Lower leg skin (tissue), 4 donors: ENCODE data around the gene LRRC8B. TPM values are rescaled to one million over a fixed set of nuclear protein-coding genes. Genes with fewer than 3 reads are reported as not detected.

Source experiments
- DNase-seq, 2 donors: peaks; one replicate each; pipeline ENCODE4 v3.0.0-alpha.2; 2019; ENCODE audit warnings: low spot score in 2 of 2
- H3K4me3 ChIP-seq: fragments of 200-600 bp; sonication (generic); 2 replicates; pipeline ENCODE4 v1.5.1; 2017; ENCODE audit warnings: mild to moderate bottlenecking, low read depth; ENCODE audit not compliant: poor library complexity, severe bottlenecking
- POLR2A ChIP-seq, 2 donors: fragments of 450-650 bp; IDR thresholded peaks; one replicate each; pipeline ENCODE4 v1.6.1; 2016 to 2017; ENCODE audit warnings: antibody characterized with exemption in 2 of 2, mild to moderate bottlenecking in 1 of 2, moderate library complexity in 1 of 2
- WGBS, 2 donors: methylation state at CpG; one replicate each; pipeline ENCODE4 v1.1.5; 2018; 5-methylcytosine and 5-hydroxymethylcytosine counted together
- intact Hi-C: fragments of 100-400 bp; cut with DNase I; formaldehyde crosslinking; loops from one replicate; pipeline ENCODE4 v1.15.0; 2023; ENCODE audit warnings: low total_unique reads
- total RNA-seq, 4 donors: library from RNA; depleted of rRNA; stranded (reverse); fragments of >200 nt; gene quantifications; one replicate each; pipeline ENCODE4 v1.1.0, GENCODE V29; 2016
- TF ChIP-seq, protein P1 (sequence below), 3 donors: fragments of 450-650 bp; IDR thresholded peaks; one replicate each; pipeline ENCODE4 v1.5.1; 2016; ENCODE audit warnings: antibody characterized with exemption in 3 of 3, mild to moderate bottlenecking in 3 of 3, moderate library complexity in 2 of 3

The LRRC8B gene
- total RNA-seq, 4 donors from 2014 or later: 12.2 to 26.2 (median 13.1) TPM

GRCh38 chr1:89578151-89578550 lies 53.5 kb downstream of the LRRC8B start:
- intact Hi-C loops: no loop called here
- H3K4me3 ChIP-seq: no peak overlapping the region
- WGBS, 2 donors: 71 to 84% methylated on average over 1 of the region's 1 CpG
- DNase-seq: no peak
- TF ChIP-seq, protein P1, sequence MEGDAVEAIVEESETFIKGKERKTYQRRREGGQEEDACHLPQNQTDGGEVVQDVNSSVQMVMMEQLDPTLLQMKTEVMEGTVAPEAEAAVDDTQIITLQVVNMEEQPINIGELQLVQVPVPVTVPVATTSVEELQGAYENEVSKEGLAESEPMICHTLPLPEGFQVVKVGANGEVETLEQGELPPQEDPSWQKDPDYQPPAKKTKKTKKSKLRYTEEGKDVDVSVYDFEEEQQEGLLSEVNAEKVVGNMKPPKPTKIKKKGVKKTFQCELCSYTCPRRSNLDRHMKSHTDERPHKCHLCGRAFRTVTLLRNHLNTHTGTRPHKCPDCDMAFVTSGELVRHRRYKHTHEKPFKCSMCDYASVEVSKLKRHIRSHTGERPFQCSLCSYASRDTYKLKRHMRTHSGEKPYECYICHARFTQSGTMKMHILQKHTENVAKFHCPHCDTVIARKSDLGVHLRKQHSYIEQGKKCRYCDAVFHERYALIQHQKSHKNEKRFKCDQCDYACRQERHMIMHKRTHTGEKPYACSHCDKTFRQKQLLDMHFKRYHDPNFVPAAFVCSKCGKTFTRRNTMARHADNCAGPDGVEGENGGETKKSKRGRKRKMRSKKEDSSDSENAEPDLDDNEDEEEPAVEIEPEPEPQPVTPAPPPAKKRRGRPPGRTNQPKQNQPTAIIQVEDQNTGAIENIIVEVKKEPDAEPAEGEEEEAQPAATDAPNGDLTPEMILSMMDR (IDR thresholded peaks at IDR 0.05): no peak
- TF ChIP-seq POLR2A (IDR thresholded peaks at IDR 0.05): no peak

- no peak overlapping the region for H3K4me3 ChIP-seq
- DNase-seq: no peak
- intact Hi-C loops: no loop called here
- TF ChIP-seq, protein P1 (IDR thresholded peaks at IDR 0.05): no peak
- TF ChIP-seq POLR2A (IDR thresholded peaks at IDR 0.05): no peak
- 82 to 98% methylated on average over 2 of the region's 2 CpGs for WGBS, 2 donors
These were observed 54.5 kb downstream of the LRRC8B start for GRCh38 chr1:89578946-89579684.

- H3K4me3 ChIP-seq: no peak overlapping the region
- no peak for DNase-seq
- no peak for TF ChIP-seq POLR2A (IDR thresholded peaks at IDR 0.05)
- TF ChIP-seq, protein P1 (IDR thresholded peaks at IDR 0.05): no peak
- 96 to 97% methylated on average over 7 of the region's 7 CpGs for WGBS, 2 donors
- intact Hi-C loops: no loop called here
These were observed 55.4 kb downstream of the LRRC8B start for GRCh38 chr1:89580036-89580435.

DNA sequence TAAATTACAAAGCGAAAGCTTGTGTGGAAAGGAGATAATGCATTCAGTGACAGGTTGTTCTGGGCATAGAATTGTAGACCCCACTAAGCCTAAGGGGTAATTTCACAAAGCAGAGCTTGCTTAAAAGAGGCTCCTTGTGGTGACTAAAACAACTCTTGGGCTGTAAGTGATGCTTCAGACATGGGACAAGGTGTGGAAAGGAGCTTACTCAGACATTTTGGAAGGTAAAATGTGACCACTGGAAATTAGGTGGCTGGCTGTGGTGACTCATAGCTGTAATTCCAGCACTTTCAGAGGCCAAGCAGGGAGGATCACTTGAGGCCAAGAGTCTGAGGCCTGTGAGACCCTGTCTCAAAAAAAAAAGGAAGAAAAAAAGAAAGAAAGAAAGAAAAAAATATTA lies 57.2 kb downstream of the LRRC8B start:
- TF ChIP-seq, protein P1 (IDR thresholded peaks at IDR 0.05): no peak
- no peak for TF ChIP-seq POLR2A (IDR thresholded peaks at IDR 0.05)
- 97 to 98% methylated on average over 1 of the region's 1 CpG for WGBS, 2 donors

GRCh38 chr1:89582571-89582970 lies 57.9 kb downstream of the LRRC8B start:
- 95 to 96% methylated on average over 9 of the region's 9 CpGs for WGBS, 2 donors
- intact Hi-C loops: no loop called here
- TF ChIP-seq POLR2A (IDR thresholded peaks at IDR 0.05): no peak
- TF ChIP-seq, protein P1 (IDR thresholded peaks at IDR 0.05): no peak
- H3K4me3 ChIP-seq: no peak overlapping the region
- no peak for DNase-seq

More for the DNA sequence above, 57.2 kb downstream of the LRRC8B start:
- no peak overlapping the region for H3K4me3 ChIP-seq
- DNase-seq: no peak
- intact Hi-C loops: no loop called here

DNA sequence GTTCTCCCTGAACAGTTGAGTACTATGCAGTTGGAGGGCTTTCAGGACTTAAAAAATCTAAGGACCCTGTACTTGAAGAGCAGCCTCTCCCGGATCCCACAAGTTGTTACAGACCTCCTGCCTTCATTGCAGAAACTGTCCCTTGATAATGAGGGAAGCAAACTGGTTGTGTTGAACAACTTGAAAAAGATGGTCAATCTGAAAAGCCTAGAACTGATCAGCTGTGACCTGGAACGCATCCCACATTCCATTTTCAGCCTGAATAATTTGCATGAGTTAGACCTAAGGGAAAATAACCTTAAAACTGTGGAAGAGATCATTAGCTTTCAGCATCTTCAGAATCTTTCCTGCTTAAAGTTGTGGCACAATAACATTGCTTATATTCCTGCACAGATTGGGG lies 59.6 kb downstream of the LRRC8B start:
- WGBS, 2 donors: 89 to 93% methylated on average over 2 of the region's 2 CpGs
- DNase-seq: no peak
- no peak overlapping the region for H3K4me3 ChIP-seq
- intact Hi-C loops: no loop called here
- no peak for TF ChIP-seq POLR2A (IDR thresholded peaks at IDR 0.05)
- TF ChIP-seq, protein P1 (IDR thresholded peaks at IDR 0.05): no peak
